ENCODE results near the gene CMTM8. TPM values are rescaled to one million over a fixed set of nuclear protein-coding genes. Genes with fewer than 3 reads are reported as not detected.

Gene CMTM8
- total and polyA plus RNA-seq, 12 donors = 2.1 to 8.4 (median 3.5) TPM

DNA sequence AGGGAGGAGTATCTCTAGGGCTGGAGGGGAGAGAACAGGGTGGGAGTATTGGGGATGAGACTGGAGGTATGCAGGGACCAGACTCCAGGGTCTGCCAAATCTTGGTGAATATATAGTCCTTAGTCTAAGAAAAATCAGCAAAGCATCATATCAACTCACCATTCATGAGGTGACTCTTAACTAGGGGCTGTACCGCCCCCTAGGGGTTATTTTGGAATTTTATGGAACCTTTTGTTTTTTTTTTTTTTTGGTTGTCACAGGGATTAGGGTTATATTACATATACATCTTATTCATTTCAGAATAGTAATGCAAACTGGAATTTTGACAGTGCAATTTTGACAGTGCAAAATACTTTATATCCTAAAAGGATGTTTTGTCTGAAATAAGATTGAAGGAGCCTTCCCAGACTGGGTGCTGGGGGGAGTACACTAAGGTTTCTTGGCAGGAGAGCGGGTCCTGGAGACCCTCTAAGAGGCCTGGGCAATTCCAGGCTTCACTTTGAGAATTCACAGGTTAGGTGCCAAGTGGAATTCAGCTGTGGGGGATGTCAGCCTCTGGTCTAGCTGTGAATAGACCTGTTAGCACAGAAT is 160.6 kb downstream of the CMTM8 start:
- peak in 4 of 8 donors; percentile 6 to 37 (median 15) for ATAC-seq

GRCh38 chr3:32401126-32401525 is 162.6 kb downstream of the CMTM8 start:
- ATAC-seq = peak in 2 of 8 donors; percentile 9 to 21

More for the DNA sequence above, 160.6 kb downstream of the CMTM8 start:
- no peaks in the 10 kb centered on the region for H3K36me3 ChIP-seq
- DNase-seq = no peak
- WGBS, 2 donors = 57 to 58% methylated on average over 2 of the region's 2 CpGs
- intact Hi-C loops (cut with DNase I) = loop anchor here in 6 of 10 donors (2.0 to 10.0 kb wide), 7 partner anchors 24 to 224 kb away; no protein-coding TSS in a partner anchor
- H3K27ac ChIP-seq = peak overlapping the region in 7 of 10 donors; percentile 17 to 95 (median 48)
- H3K9me3 ChIP-seq = no peaks in the 10 kb centered on the region
- no peak overlapping the region for H3K4me3 ChIP-seq
- peaks cover 4 to 79% (median 34%) of the 10 kb centered on the region in 9 donors for H3K4me1 ChIP-seq
- peak; percentile 37 to 73 (median 64) for TF ChIP-seq CTCF (IDR thresholded peaks at IDR 0.05)
- H3K27me3 ChIP-seq = no peaks in the 10 kb centered on the region

GRCh38 chr3:32401556-32402081 is 163.1 kb downstream of the CMTM8 start:
- Histone ChIP-seq H3K4me3 (peak overlapping the region; percentile 7 to 61 (median 54)), H3K4me1 (peaks cover 4 to 88% (median 34%) of the 10 kb centered on the region in 9 donors), H3K36me3 (no peaks in the 10 kb centered on the region), H3K9me3 (no peaks in the 10 kb centered on the region), H3K27ac (peak overlapping the region; percentile 62 to 95 (median 86)), H3K27me3 (no peaks in the 10 kb centered on the region)
- ATAC-seq (peak; percentile 85 to 93 (median 90)), DNase-seq (peak; percentile 83 to 85)
- WGBS, 2 donors = 1 to 2% methylated on average over 40 to 41 of the region's 41 CpGs
- intact Hi-C loops (cut with DNase I) = loop anchor here in 2 of 10 donors (5.0 to 10.0 kb wide), 3 partner anchors 66 to 224 kb away; no protein-coding TSS in a partner anchor
- peak in 2 of 9 donors; percentile 8 to 12 for TF ChIP-seq CTCF (IDR thresholded peaks at IDR 0.05)

More at GRCh38 chr3:32401126-32401525, 162.6 kb downstream of the CMTM8 start:
- Histone ChIP-seq H3K4me1 (peaks cover 4 to 85% (median 34%) of the 10 kb centered on the region in 9 donors), H3K9me3 (no peaks in the 10 kb centered on the region), H3K27ac (peak overlapping the region; percentile 62 to 95 (median 86)), H3K36me3 (no peaks in the 10 kb centered on the region), H3K4me3 (peak overlapping the region; percentile 7 to 61 (median 54)), H3K27me3 (no peaks in the 10 kb centered on the region)
- intact Hi-C loops (cut with DNase I) = loop anchor here in 2 of 10 donors (5.0 to 10.0 kb wide), 3 partner anchors 66 to 224 kb away; no protein-coding TSS in a partner anchor
- no peak for TF ChIP-seq CTCF (IDR thresholded peaks at IDR 0.05)
- DNase-seq = no peak
- 7 to 13% methylated on average over 11 of the region's 11 CpGs for WGBS, 2 donors

GRCh38 chr3:32403663-32404062 is 165.2 kb downstream of the CMTM8 start:
- H3K4me1 ChIP-seq = peaks cover 4 to 98% (median 28%) of the 10 kb centered on the region in 9 donors
- H3K9me3 ChIP-seq = no peaks in the 10 kb centered on the region
- ATAC-seq (no peak), DNase-seq (no peak)
- intact Hi-C loops (cut with DNase I) = loop anchor here in 2 of 10 donors (5.0 to 10.0 kb wide), 3 partner anchors 64 to 226 kb away; no protein-coding TSS in a partner anchor
- H3K4me3 ChIP-seq = no peak overlapping the region
- no peak for TF ChIP-seq CTCF (IDR thresholded peaks at IDR 0.05)
- peak overlapping the region in 4 of 10 donors; percentile 9 to 95 (median 90) for H3K27ac ChIP-seq
- no peaks in the 10 kb centered on the region for H3K27me3 ChIP-seq
- 77 to 82% methylated on average over 3 of the region's 3 CpGs for WGBS, 2 donors
- no peaks in the 10 kb centered on the region for H3K36me3 ChIP-seq

All from heart right ventricle (tissue), 16 donors.